Activated CD8-positive, alpha-beta T cell treated with anti-CD3 and anti-CD28 coated beads for 36 hours (primary cell): ENCODE data around the gene WIPI1. TPM values are rescaled to one million over a fixed set of nuclear protein-coding genes. Genes with fewer than 3 reads are reported as not detected.

ENCODE experiments used
- ATAC-seq: fragments of 200-7000 bp; cut with Tn5 transposase; one replicate; pipeline ENCODE4 v1.10.0; 2021; ENCODE audit warnings: mild to moderate bottlenecking, moderate library complexity
- CTCF ChIA-PET: fragments of 350-600 bp; sonication (Branson Sonifier 250); formaldehyde crosslinking; loops from one replicate; lab custom pipeline; 2021; ENCODE audit warnings: antibody characterized with exemption; lab: Charles Lee
- POLR2A ChIA-PET: fragments of 350-600 bp; sonication (Branson Sonifier 250); formaldehyde crosslinking; loops from one replicate; lab custom pipeline; 2021; ENCODE audit warnings: antibody characterized with exemption; lab: Charles Lee
- DNase-seq: peaks from one replicate; pipeline ENCODE4 v3.0.0-alpha.2; 2020
- H3K27ac Mint-ChIP-seq: one replicate; pipeline ENCODE4 v1.8.0; 2021; ENCODE audit warnings: mild to moderate bottlenecking, mixed read lengths
- H3K27me3 Mint-ChIP-seq: one replicate; pipeline ENCODE4 v1.8.0; 2021; ENCODE audit warnings: mixed read lengths
- H3K36me3 Mint-ChIP-seq: one replicate; pipeline ENCODE4 v1.8.0; 2021; ENCODE audit warnings: low read depth, mixed read lengths
- H3K4me1 Mint-ChIP-seq: one replicate; pipeline ENCODE4 v1.8.0; 2021; ENCODE audit warnings: low read depth, mixed read lengths
- H3K4me3 Mint-ChIP-seq: one replicate; pipeline ENCODE4 v1.8.0; 2021; ENCODE audit warnings: mild to moderate bottlenecking, moderate library complexity, mixed read lengths
- H3K9me3 Mint-ChIP-seq: one replicate; pipeline ENCODE4 v1.8.0; 2021; ENCODE audit warnings: mixed read lengths
- CTCF ChIP-seq: fragments of 200-600 bp; IDR thresholded peaks from one replicate; pipeline ENCODE4 v1.8.0; 2022; ENCODE audit warnings: antibody characterized with exemption, mild to moderate bottlenecking
- intact Hi-C: fragments of 100-400 bp; cut with micrococcal nuclease; formaldehyde crosslinking; loops from one replicate; pipeline ENCODE4 v1.10.0; 2022
- total RNA-seq, 2 experiments: library from RNA; stranded (reverse); gene quantifications; one replicate each; pipeline ENCODE4 v1.2.3, GENCODE V29; 2021

Gene WIPI1
- total RNA-seq, 2 experiments from 2014 or later: 11.3 to 13.1 TPM

- intact Hi-C loops: loop anchor here (10.0 kb wide), 2 partner anchors 135 to 255 kb away; partner anchors contain the start of genes ARSG and SLC16A6
- CTCF ChIA-PET: interaction anchor here (1.0 to 4.8 kb wide), 2 partner anchors 8 to 12 kb away, joined by 3 to 29 read pairs; no protein-coding TSS in a partner anchor
- ATAC-seq (no peak), DNase-seq (no peak)
- no peaks in the 10 kb centered on the region for H3K9me3 Mint-ChIP-seq
- no peak overlapping the region for H3K4me3 Mint-ChIP-seq
- no peaks in the 10 kb centered on the region for H3K27me3 Mint-ChIP-seq
- TF ChIP-seq CTCF: no peak
- peaks cover 3% of the 10 kb centered on the region for H3K36me3 Mint-ChIP-seq
- H3K27ac Mint-ChIP-seq: no peak overlapping the region
- POLR2A ChIA-PET: interaction anchor here (1.1 kb wide), 1 partner anchor 12 kb away, joined by 4 read pairs; no protein-coding TSS in a partner anchor
- H3K4me1 Mint-ChIP-seq: peaks cover 3% of the 10 kb centered on the region
Measured at GRCh38 chr17:68429881-68430280, 27.4 kb downstream of the WIPI1 start.

GRCh38 chr17:68428498-68429172, 28.7 kb downstream of the WIPI1 start:
- intact Hi-C loops: no loop called here
- Mint-ChIP-seq H3K4me1 (peaks cover 3% of the 10 kb centered on the region), H3K27me3 (no peaks in the 10 kb centered on the region), H3K27ac (no peak overlapping the region), H3K9me3 (no peaks in the 10 kb centered on the region), H3K4me3 (no peak overlapping the region), H3K36me3 (peaks cover 3% of the 10 kb centered on the region)
- DNase-seq (no peak), ATAC-seq (no peak)
- ChIA-PET CTCF (interaction anchor here (1.0 to 2.1 kb wide), 3 partner anchors 8 to 30 kb away, joined by 3 to 8 read pairs (median 3); no protein-coding TSS in a partner anchor), POLR2A (no interaction called here)
- no peak for TF ChIP-seq CTCF

- Mint-ChIP-seq H3K4me1 (peaks cover 3% of the 10 kb centered on the region), H3K36me3 (peaks cover 3% of the 10 kb centered on the region), H3K27me3 (no peaks in the 10 kb centered on the region), H3K27ac (no peak overlapping the region), H3K4me3 (no peak overlapping the region), H3K9me3 (no peaks in the 10 kb centered on the region)
- intact Hi-C loops: no loop called here
- no peak for TF ChIP-seq CTCF
- ChIA-PET CTCF (interaction anchor here (1.3 to 2.1 kb wide), 2 partner anchors 9 to 28 kb away, joined by 3 to 8 read pairs; no protein-coding TSS in a partner anchor), POLR2A (no interaction called here)
- DNase-seq (no peak), ATAC-seq (no peak)
Measured at GRCh38 chr17:68427575-68427974, 29.7 kb downstream of the WIPI1 start.

- no peak overlapping the region for H3K4me3 Mint-ChIP-seq
- no peaks in the 10 kb centered on the region for H3K27me3 Mint-ChIP-seq
- no peaks in the 10 kb centered on the region for H3K4me1 Mint-ChIP-seq
- CTCF ChIA-PET: interaction anchor here (1.0 kb wide), 1 partner anchor 10 kb away, joined by 5 read pairs; no protein-coding TSS in a partner anchor
- peaks cover 3% of the 10 kb centered on the region for H3K36me3 Mint-ChIP-seq
- H3K27ac Mint-ChIP-seq: no peak overlapping the region
- DNase-seq: no peak
- no peak for ATAC-seq
- intact Hi-C loops: no loop called here
- POLR2A ChIA-PET: no interaction called here
- no peak for TF ChIP-seq CTCF
- H3K9me3 Mint-ChIP-seq: no peaks in the 10 kb centered on the region
Measured at GRCh38 chr17:68425979-68426378, 31.3 kb downstream of the WIPI1 start.

GRCh38 chr17:68424861-68425260, 32.4 kb downstream of the WIPI1 start:
- Mint-ChIP-seq H3K27ac (no peak overlapping the region), H3K4me1 (no peaks in the 10 kb centered on the region), H3K36me3 (peaks cover 3% of the 10 kb centered on the region), H3K27me3 (no peaks in the 10 kb centered on the region), H3K9me3 (no peaks in the 10 kb centered on the region), H3K4me3 (no peak overlapping the region)
- CTCF ChIA-PET: interaction anchor here (0.6 to 1.2 kb wide), 3 partner anchors 9 to 161 kb away, joined by 3 to 5 read pairs (median 3); no protein-coding TSS in a partner anchor
- no peak for TF ChIP-seq CTCF
- POLR2A ChIA-PET: no interaction called here
- ATAC-seq (no peak), DNase-seq (no peak)
- intact Hi-C loops: no loop called here
